Measurements from ENCODE around the gene ONECUT2.
A peak's percentile ranks its signal among the peaks of the same experiment; 100 is the strongest.

The ONECUT2 gene

DNA sequence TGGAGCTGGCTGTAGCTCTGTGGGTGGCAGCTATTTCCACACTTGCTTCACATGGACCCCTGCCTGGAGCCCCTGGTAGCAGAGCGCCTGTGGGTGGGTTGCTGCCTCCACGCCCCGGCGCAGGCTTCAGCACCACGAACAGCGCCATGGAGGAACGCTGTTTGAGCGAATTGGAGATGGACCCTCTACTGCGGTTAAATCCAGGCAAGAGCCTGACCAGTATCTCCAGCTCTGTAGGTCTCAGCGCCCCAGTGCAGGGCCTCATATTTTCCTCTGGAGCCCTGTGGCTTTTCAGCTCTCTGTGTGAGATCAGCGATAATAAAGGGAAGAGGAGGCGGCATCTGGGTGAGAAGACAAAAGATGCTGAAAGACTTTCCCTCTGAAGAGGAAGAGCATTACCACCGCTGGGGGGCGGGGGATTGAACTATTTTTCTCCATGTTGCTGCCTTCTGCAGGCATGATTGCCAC is 12.0 kb downstream of the ONECUT2 start:
- no peak overlapping the region for H2AFZ ChIP-seq (ENCODE audit: low read depth, low read length)
- H3K4me3 ChIP-seq (ENCODE audit: insufficient read depth in 1 of 2, low read depth in 1 of 2, low read length in 2 of 2) = no peak overlapping the region
- 7% methylated on average over 14 of the region's 14 CpGs for WGBS
- H3K27ac ChIP-seq (ENCODE audit: low read length, poor library complexity, severe bottlenecking) = no peak overlapping the region
- H2BK5ac ChIP-seq (ENCODE audit: low read depth, low read length, poor library complexity, severe bottlenecking) = no peak overlapping the region
- H3K23ac ChIP-seq (ENCODE audit: low read length in 2 of 2) = no peak overlapping the region
- no peak overlapping the region for H4K8ac ChIP-seq (ENCODE audit: low read length)
- no peak overlapping the region for H3K4ac ChIP-seq (ENCODE audit: low read depth in 1 of 2, low read length in 2 of 2)
- no peaks in the 10 kb centered on the region for H3K36me3 ChIP-seq (ENCODE audit: control insufficient read depth in 1 of 2, insufficient read depth in 2 of 2, low read depth in 1 of 2, low read length in 2 of 2)
- DNase-seq = peak; percentile 35
- no peak overlapping the region for H2BK15ac ChIP-seq (ENCODE audit: low read depth, poor library complexity, severe bottlenecking)
- no peak overlapping the region for H2AK5ac ChIP-seq (ENCODE audit: low read length, severe bottlenecking)
- no peak overlapping the region for H3K9ac ChIP-seq (ENCODE audit: low read length)
- no peak overlapping the region for H2BK12ac ChIP-seq (ENCODE audit: low read length in 2 of 2)
- H3K4me1 ChIP-seq (ENCODE audit: control insufficient read depth, insufficient read depth, low read depth, low read length) = peaks cover 3% of the 10 kb centered on the region
- no peak overlapping the region for H3K18ac ChIP-seq (ENCODE audit: low read depth in 1 of 2, low read length in 2 of 2)
- H3K27me3 ChIP-seq (ENCODE audit: control insufficient read depth in 1 of 2, insufficient read depth in 1 of 2, low read length in 2 of 2) = peaks cover 39 to 66% of the 10 kb centered on the region in 2 experiments
- no peaks in the 10 kb centered on the region for H3K9me3 ChIP-seq (ENCODE audit: control insufficient read depth, low read length)
- H3K4me2 ChIP-seq (ENCODE audit: low read length, poor library complexity, severe bottlenecking) = no peak overlapping the region
- no peak overlapping the region for H3K14ac ChIP-seq (ENCODE audit: low read length in 2 of 2)
- H2BK120ac ChIP-seq (ENCODE audit: low read depth, low read length) = no peak overlapping the region
- no peak overlapping the region for H4K91ac ChIP-seq (ENCODE audit: low read length)
- no peaks in the 10 kb centered on the region for H3K79me1 ChIP-seq (replicated peaks; ENCODE audit: low read length, poor library complexity, severe bottlenecking)

DNA sequence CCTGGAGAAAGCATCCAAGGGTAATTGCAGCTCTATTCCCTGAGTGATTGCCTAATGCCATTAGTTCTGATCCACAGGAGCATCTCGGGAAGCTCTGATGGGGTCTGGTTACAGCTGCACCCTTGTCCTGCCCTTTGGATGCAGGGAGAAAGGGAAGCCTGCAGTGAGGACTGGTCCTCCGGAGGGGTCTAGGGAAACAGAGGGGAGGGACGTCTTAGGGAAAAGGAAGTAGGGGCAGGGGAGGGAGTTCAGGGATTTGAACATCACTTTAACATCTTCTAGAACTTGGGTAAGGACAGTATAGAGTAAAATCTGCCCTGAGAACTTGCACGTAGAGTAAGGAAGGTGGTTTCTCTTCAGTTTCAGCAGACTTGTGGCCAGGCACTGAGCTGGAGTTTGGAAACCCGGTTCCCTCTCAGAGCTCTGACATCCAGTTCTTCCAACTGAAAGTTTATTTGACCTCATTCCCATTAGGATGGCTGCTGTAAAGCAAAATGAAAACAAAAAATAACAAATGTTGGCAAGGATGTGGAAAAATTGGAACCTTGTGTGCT is 20.5 kb downstream of the ONECUT2 start:
- 44% methylated on average over 5 of the region's 5 CpGs for WGBS
- H4K91ac ChIP-seq (ENCODE audit: low read length) = no peak overlapping the region
- H2BK5ac ChIP-seq (ENCODE audit: low read depth, low read length, poor library complexity, severe bottlenecking) = no peak overlapping the region
- H3K4me2 ChIP-seq (ENCODE audit: low read length, poor library complexity, severe bottlenecking) = no peak overlapping the region
- H3K4ac ChIP-seq (ENCODE audit: low read depth in 1 of 2, low read length in 2 of 2) = no peak overlapping the region
- H2AK5ac ChIP-seq (ENCODE audit: low read length, severe bottlenecking) = no peak overlapping the region
- H3K36me3 ChIP-seq (ENCODE audit: control insufficient read depth in 1 of 2, insufficient read depth in 2 of 2, low read depth in 1 of 2, low read length in 2 of 2) = no peaks in the 10 kb centered on the region
- no peak overlapping the region for H2AFZ ChIP-seq (ENCODE audit: low read depth, low read length)
- no peaks in the 10 kb centered on the region for H3K79me1 ChIP-seq (replicated peaks; ENCODE audit: low read length, poor library complexity, severe bottlenecking)
- H3K23ac ChIP-seq (ENCODE audit: low read length in 2 of 2) = no peak overlapping the region
- no peak overlapping the region for H4K8ac ChIP-seq (ENCODE audit: low read length)
- no peak overlapping the region for H2BK12ac ChIP-seq (ENCODE audit: low read length in 2 of 2)
- peaks cover 9 to 17% of the 10 kb centered on the region in 2 experiments for H3K27me3 ChIP-seq (ENCODE audit: control insufficient read depth in 1 of 2, insufficient read depth in 1 of 2, low read length in 2 of 2)
- H3K27ac ChIP-seq (ENCODE audit: low read length, poor library complexity, severe bottlenecking) = no peak overlapping the region
- H3K14ac ChIP-seq (ENCODE audit: low read length in 2 of 2) = no peak overlapping the region
- H3K4me3 ChIP-seq (ENCODE audit: insufficient read depth in 1 of 2, low read depth in 1 of 2, low read length in 2 of 2) = no peak overlapping the region
- H2BK120ac ChIP-seq (ENCODE audit: low read depth, low read length) = no peak overlapping the region
- no peak overlapping the region for H3K18ac ChIP-seq (ENCODE audit: low read depth in 1 of 2, low read length in 2 of 2)
- no peaks in the 10 kb centered on the region for H3K4me1 ChIP-seq (ENCODE audit: control insufficient read depth, insufficient read depth, low read depth, low read length)
- H2BK15ac ChIP-seq (ENCODE audit: low read depth, poor library complexity, severe bottlenecking) = no peak overlapping the region
- no peak overlapping the region for H3K9ac ChIP-seq (ENCODE audit: low read length)
- DNase-seq = no peak
- H3K9me3 ChIP-seq (ENCODE audit: control insufficient read depth, low read length) = no peaks in the 10 kb centered on the region

- WGBS = 90% methylated on average over 3 of the region's 3 CpGs
- H2AK5ac ChIP-seq (ENCODE audit: low read length, severe bottlenecking) = no peak overlapping the region
- peaks cover 0 to 4% of the 10 kb centered on the region in 2 experiments for H3K27me3 ChIP-seq (ENCODE audit: control insufficient read depth in 1 of 2, insufficient read depth in 1 of 2, low read length in 2 of 2)
- no peaks in the 10 kb centered on the region for H3K4me1 ChIP-seq (ENCODE audit: control insufficient read depth, insufficient read depth, low read depth, low read length)
- H3K4ac ChIP-seq (ENCODE audit: low read depth in 1 of 2, low read length in 2 of 2) = no peak overlapping the region
- no peaks in the 10 kb centered on the region for H3K36me3 ChIP-seq (ENCODE audit: control insufficient read depth in 1 of 2, insufficient read depth in 2 of 2, low read depth in 1 of 2, low read length in 2 of 2)
- H3K9me3 ChIP-seq (ENCODE audit: control insufficient read depth, low read length) = no peaks in the 10 kb centered on the region
- H4K91ac ChIP-seq (ENCODE audit: low read length) = no peak overlapping the region
- H2BK12ac ChIP-seq (ENCODE audit: low read length in 2 of 2) = no peak overlapping the region
- no peak overlapping the region for H2BK15ac ChIP-seq (ENCODE audit: low read depth, poor library complexity, severe bottlenecking)
- no peak overlapping the region for H3K18ac ChIP-seq (ENCODE audit: low read depth in 1 of 2, low read length in 2 of 2)
- H2BK120ac ChIP-seq (ENCODE audit: low read depth, low read length) = no peak overlapping the region
- H3K4me2 ChIP-seq (ENCODE audit: low read length, poor library complexity, severe bottlenecking) = no peak overlapping the region
- no peaks in the 10 kb centered on the region for H3K79me1 ChIP-seq (replicated peaks; ENCODE audit: low read length, poor library complexity, severe bottlenecking)
- H3K9ac ChIP-seq (ENCODE audit: low read length) = no peak overlapping the region
- H4K8ac ChIP-seq (ENCODE audit: low read length) = no peak overlapping the region
- H3K27ac ChIP-seq (ENCODE audit: low read length, poor library complexity, severe bottlenecking) = no peak overlapping the region
- no peak overlapping the region for H3K4me3 ChIP-seq (ENCODE audit: insufficient read depth in 1 of 2, low read depth in 1 of 2, low read length in 2 of 2)
- no peak overlapping the region for H2AFZ ChIP-seq (ENCODE audit: low read depth, low read length)
- H3K14ac ChIP-seq (ENCODE audit: low read length in 2 of 2) = no peak overlapping the region
- H2BK5ac ChIP-seq (ENCODE audit: low read depth, low read length, poor library complexity, severe bottlenecking) = no peak overlapping the region
- H3K23ac ChIP-seq (ENCODE audit: low read length in 2 of 2) = no peak overlapping the region
- no peak for DNase-seq
These were observed 26.6 kb downstream of the ONECUT2 start for GRCh38 chr18:57461652-57462269.

DNA sequence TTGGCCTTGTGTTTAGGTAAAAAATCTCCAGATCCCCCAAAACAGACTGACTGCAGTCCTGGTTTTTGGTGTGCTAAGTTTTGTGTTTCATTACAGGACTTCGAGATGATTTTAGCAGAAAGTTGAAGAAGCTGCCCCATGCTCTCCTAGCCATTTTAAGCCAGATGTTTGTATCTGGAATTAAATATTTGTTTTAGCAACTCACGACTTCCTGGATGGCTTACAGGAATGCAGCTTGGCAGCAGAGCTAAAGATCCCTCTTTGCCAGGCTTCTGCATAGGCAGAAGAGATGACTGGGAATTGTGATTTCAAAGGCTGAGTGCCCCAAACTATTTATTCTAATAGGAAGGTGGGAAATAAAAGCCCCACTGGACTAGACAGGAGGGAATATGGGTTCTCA is 31.1 kb downstream of the ONECUT2 start:
- H3K27ac ChIP-seq (ENCODE audit: low read length, poor library complexity, severe bottlenecking) = no peak overlapping the region
- no peak overlapping the region for H2BK120ac ChIP-seq (ENCODE audit: low read depth, low read length)
- no peaks in the 10 kb centered on the region for H3K4me1 ChIP-seq (ENCODE audit: control insufficient read depth, insufficient read depth, low read depth, low read length)

More for the DNA sequence above, 31.1 kb downstream of the ONECUT2 start:
- no peak overlapping the region for H3K9ac ChIP-seq (ENCODE audit: low read length)
- peaks cover 4% of the 10 kb centered on the region in 2 experiments for H3K27me3 ChIP-seq (ENCODE audit: control insufficient read depth in 1 of 2, insufficient read depth in 1 of 2, low read length in 2 of 2)
- no peak overlapping the region for H3K4me2 ChIP-seq (ENCODE audit: low read length, poor library complexity, severe bottlenecking)
- H3K4ac ChIP-seq (ENCODE audit: low read depth in 1 of 2, low read length in 2 of 2) = no peak overlapping the region
- H4K91ac ChIP-seq (ENCODE audit: low read length) = no peak overlapping the region
- H3K14ac ChIP-seq (ENCODE audit: low read length in 2 of 2) = no peak overlapping the region
- no peak overlapping the region for H4K8ac ChIP-seq (ENCODE audit: low read length)
- 41% methylated on average over 2 of the region's 2 CpGs for WGBS
- H3K36me3 ChIP-seq (ENCODE audit: control insufficient read depth in 1 of 2, insufficient read depth in 2 of 2, low read depth in 1 of 2, low read length in 2 of 2) = no peaks in the 10 kb centered on the region
- H2BK15ac ChIP-seq (ENCODE audit: low read depth, poor library complexity, severe bottlenecking) = no peak overlapping the region
- no peak overlapping the region for H2AFZ ChIP-seq (ENCODE audit: low read depth, low read length)
- H3K23ac ChIP-seq (ENCODE audit: low read length in 2 of 2) = no peak overlapping the region
- no peak overlapping the region for H3K4me3 ChIP-seq (ENCODE audit: insufficient read depth in 1 of 2, low read depth in 1 of 2, low read length in 2 of 2)
- H3K18ac ChIP-seq (ENCODE audit: low read depth in 1 of 2, low read length in 2 of 2) = no peak overlapping the region
- no peak overlapping the region for H2AK5ac ChIP-seq (ENCODE audit: low read length, severe bottlenecking)
- no peaks in the 10 kb centered on the region for H3K79me1 ChIP-seq (replicated peaks; ENCODE audit: low read length, poor library complexity, severe bottlenecking)
- no peak overlapping the region for H2BK12ac ChIP-seq (ENCODE audit: low read length in 2 of 2)
- no peak for DNase-seq
- H2BK5ac ChIP-seq (ENCODE audit: low read depth, low read length, poor library complexity, severe bottlenecking) = no peak overlapping the region
- H3K9me3 ChIP-seq (ENCODE audit: control insufficient read depth, low read length) = no peaks in the 10 kb centered on the region

Data from mesenchymal stem cell (in vitro differentiated cells and primary cell).